Upper lobe of left lung (tissue), 4 donors: Measurements from ENCODE around the gene HAPLN2.
"Not testable (repeated sequence)": the region's sequence is repeated elsewhere in the genome, so short reads cannot be mapped to it uniquely, and the experiment has no call there.

ENCODE experiments used
- CTCF ChIP-seq, 6 experiments: fragments of 450-650 bp in 4 of 6; fragments of 200-600 bp in 2 of 6; sonication (generic) in 2 of 6; IDR thresholded peaks; one replicate each; pipeline ENCODE4 v1.5.1; 2016 to 2019; ENCODE audit warnings: antibody characterized with exemption in 6 of 6
- POLR2A ChIP-seq, 4 donors: fragments of 450-650 bp; IDR thresholded peaks; one replicate each; pipeline ENCODE4 v1.5.1; 2016 to 2017; ENCODE audit warnings: antibody characterized with exemption in 4 of 4, mild to moderate bottlenecking in 2 of 4
- POLR2AphosphoS5 ChIP-seq, 2 donors: sonication (generic); formaldehyde crosslinking; IDR thresholded peaks; one replicate each; pipeline ENCODE4 v1.5.1; 2017; ENCODE audit warnings: antibody characterized with exemption in 2 of 2

- TF ChIP-seq POLR2AphosphoS5, CTCF, POLR2A (IDR thresholded peaks at IDR 0.05): not testable (repeated sequence)
Observed at GRCh38 chr1:156587927-156588326, 31.3 kb upstream of the HAPLN2 start.
